OCI-LY3 (cell line): ENCODE results near the gene ALDH3B2.
"Not testable (repeated sequence)": the region's sequence is repeated elsewhere in the genome, so short reads cannot be mapped to it uniquely, and the experiment has no call there.

Source experiments
- CTCF ChIP-seq: fragments of 200-600, 300-600 bp; sonication (generic); IDR thresholded peaks from 2 replicates; pipeline ENCODE4 v1.5.1; 2014; ENCODE audit warnings: antibody characterized with exemption, low read length, low read depth
- EZH2phosphoT487 ChIP-seq: fragments of 200-600 bp; shearing (Covaris generic); IDR thresholded peaks from 2 replicates; pipeline ENCODE4 v1.6.1; 2018; ENCODE audit warnings: antibody characterized with exemption, mixed run types, low read depth

DNA sequence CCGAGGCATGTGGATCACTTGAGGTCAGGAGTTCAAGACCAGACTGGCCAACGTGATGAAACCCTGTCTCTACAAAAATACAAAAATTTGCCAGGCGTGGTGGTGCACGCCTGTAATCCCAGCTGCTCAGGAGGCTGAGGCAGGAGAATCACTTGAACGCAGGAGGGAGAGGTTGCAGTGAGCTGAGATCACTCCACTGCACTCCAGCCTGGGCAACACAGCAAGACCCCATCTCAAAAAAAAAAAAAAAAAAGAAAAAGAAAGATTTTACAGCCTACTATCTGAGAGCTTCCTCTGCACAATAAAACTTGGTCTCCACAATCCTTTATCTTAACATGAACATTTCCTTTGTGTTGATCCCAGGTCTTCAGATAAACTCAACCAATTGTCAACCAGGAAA, 13.7 kb downstream of the ALDH3B2 start:
- not testable (repeated sequence) for TF ChIP-seq CTCF, EZH2phosphoT487
